NCI-H526 (cell line): ENCODE data around the gene C5AR1.
"Not testable (repeated sequence)": the region's sequence is repeated elsewhere in the genome, so short reads cannot be mapped to it uniquely, and the experiment has no call there.

Source experiments
- DNase-seq, 2 experiments: peaks; one replicate each; lab custom pipeline; 2025; lab: John Stamatoyannopoulos, UW

Gene C5AR1

GRCh38 chr19:47284324-47284899 is 25.2 kb upstream of the C5AR1 start:
- peak; percentile 46 to 82 for DNase-seq

- peak; percentile 50 to 92 for DNase-seq
These were observed 13.6 kb upstream of the C5AR1 start for GRCh38 chr19:47296036-47296435.

- DNase-seq = not testable (repeated sequence)
These were observed 8.8 kb upstream of the C5AR1 start for GRCh38 chr19:47300867-47301266.

- DNase-seq = no peak
These were observed 7.4 kb upstream of the C5AR1 start for GRCh38 chr19:47302249-47302648.

DNA sequence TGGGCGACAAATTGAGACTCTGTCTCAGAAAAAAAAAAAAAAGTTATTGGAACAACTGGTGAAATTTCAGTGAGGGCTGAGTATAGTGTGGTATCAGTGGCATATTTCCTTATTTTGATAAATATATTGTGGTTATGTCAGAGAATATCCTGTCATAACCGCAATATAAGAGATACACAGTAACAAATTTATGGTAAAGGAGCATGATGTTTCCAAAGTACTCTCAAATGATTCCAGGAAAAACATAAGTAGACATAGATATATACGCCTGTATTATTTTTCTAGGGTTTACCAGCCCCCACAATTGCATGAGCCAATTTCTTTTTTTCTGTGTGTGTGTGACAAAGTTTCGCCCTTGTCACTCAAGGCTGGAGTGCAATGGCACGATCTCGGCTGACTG is 5.7 kb upstream of the C5AR1 start:
- DNase-seq = no peak

GRCh38 chr19:47305309-47305751 is 4.3 kb upstream of the C5AR1 start:
- DNase-seq = peak in 1 of 2 experiments; percentile 61

DNA sequence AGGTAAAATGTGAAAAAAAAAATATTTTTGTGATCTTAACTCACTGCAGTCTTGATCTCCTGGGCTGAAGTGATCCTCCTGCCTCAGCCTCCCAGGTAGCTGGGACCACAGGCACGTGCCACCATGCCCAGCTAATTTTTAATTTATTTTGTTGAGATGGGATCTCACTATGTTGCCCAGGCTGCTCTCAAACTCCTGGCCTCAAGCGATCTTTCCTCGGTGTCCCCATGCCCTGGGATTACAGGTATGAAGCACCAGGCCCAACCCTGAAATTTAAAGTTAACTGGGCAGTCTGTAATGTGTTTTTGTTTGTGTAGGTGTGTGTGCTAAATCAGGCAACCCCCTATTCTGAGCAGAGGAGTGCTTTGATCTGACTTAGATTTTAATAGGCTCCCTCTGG is 3.4 kb upstream of the C5AR1 start:
- DNase-seq = no peak

GRCh38 chr19:47309038-47309437 is 623 bp upstream of the C5AR1 start:
- no peak for DNase-seq

DNA sequence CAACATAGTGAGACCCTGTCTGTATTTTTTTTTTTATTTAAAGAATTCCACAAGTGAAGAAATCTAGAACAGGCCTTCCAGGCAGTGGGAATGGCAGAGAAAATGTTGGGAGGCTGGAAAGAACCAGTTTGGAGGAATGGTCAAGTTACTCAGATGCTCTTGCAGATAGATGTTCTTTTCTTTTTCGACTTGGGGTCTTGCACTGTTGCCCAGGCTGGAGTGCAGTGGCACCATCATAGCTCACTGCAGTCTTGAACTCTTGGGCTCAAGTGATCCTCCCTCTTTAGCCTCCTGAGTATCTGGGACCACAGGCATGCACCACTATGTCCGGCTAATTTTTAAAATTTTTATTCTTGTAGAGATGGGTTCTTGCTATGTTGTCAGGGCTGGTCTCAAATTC is 662 bp downstream of the C5AR1 start:
- DNase-seq = no peak

DNA sequence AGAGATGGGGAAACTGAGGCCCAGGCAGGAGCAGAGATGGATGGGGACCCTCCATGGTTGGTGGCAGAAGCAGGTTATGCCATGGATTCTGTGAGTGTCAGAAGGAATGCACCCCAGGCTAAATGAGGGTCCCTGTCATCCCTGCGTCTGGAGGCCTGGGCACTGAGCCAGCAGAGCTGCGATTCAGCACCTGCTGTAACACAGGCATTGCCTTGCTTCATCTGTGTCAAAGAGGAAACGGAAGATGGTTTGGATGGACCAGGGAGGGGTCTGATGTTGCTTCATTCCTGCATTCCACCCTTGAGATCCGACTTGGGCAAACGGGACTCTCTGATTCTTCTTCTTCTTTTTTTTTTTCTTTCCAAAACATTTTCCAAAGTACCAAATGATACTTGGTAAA is 1.2 kb downstream of the C5AR1 start:
- DNase-seq = peak in 1 of 2 experiments; percentile 17

GRCh38 chr19:47312366-47313006 is 2.8 kb downstream of the C5AR1 start:
- no peak for DNase-seq

GRCh38 chr19:47313754-47314295 is 4.2 kb downstream of the C5AR1 start:
- no peak for DNase-seq

GRCh38 chr19:47315125-47315821 is 5.6 kb downstream of the C5AR1 start:
- no peak for DNase-seq

- no peak for DNase-seq
These were observed 6.9 kb downstream of the C5AR1 start for GRCh38 chr19:47316513-47316912.

DNA sequence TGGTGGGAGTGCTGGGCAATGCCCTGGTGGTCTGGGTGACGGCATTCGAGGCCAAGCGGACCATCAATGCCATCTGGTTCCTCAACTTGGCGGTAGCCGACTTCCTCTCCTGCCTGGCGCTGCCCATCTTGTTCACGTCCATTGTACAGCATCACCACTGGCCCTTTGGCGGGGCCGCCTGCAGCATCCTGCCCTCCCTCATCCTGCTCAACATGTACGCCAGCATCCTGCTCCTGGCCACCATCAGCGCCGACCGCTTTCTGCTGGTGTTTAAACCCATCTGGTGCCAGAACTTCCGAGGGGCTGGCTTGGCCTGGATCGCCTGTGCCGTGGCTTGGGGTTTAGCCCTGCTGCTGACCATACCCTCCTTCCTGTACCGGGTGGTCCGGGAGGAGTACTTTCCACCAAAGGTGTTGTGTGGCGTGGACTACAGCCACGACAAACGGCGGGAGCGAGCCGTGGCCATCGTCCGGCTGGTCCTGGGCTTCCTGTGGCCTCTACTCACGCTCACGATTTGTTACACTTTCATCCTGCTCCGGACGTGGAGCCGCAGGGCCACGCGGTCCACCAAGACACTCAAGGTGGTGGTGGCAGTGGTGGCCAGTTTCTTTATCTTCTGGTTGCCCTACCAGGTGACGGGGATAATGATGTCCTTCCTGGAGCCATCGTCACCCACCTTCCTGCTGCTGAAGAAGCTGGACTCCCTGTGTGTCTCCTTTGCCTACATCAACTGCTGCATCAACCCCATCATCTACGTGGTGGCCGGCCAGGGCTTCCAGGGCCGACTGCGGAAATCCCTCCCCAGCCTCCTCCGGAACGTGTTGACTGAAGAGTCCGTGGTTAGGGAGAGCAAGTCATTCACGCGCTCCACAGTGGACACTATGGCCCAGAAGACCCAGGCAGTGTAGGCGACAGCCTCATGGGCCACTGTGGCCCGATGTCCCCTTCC is 10.5 kb downstream of the C5AR1 start:
- no peak for DNase-seq

GRCh38 chr19:47321630-47322029 is 12.0 kb downstream of the C5AR1 start:
- no peak for DNase-seq

GRCh38 chr19:47322058-47322457 is 12.4 kb downstream of the C5AR1 start:
- no peak for DNase-seq

DNA sequence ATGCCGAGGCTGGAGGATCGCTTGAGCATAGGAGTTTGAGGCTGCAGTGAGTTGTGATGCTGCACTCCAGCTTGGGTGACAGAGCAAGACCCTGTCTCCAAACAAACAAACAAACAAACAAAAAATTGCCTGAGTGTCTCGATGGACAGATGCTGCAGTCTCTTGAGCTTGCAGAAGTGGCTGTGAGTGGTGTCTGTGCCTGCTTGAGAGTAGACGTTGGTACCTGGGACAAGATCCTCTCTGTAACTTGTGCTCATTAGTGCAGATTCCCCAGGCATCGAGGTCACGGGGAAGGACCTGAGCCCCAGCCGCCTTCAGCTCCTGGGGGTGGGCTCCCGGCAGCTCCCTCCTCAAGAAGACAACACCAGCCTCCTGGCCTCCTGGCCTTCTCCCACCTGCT is 13.7 kb downstream of the C5AR1 start:
- DNase-seq = no peak

DNA sequence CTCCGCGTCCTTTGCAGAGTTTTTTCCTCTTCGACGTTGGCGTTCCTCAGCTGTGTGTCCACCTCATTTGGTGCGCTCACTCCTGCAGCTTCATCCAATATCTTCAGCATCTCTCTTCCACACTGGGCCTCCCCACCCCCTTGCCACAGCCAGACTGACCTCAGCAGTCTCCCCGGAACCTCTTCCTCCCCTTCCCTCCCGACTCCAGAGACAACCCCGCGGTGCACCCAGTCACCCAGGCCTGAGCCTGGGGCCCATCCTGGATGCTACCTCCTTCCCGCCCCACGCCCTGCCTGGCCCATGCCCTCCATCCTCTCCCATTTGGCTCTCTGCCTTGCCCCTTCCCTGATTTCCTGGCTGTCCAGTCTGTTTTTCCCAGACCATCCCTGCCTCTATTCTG is 14.2 kb downstream of the C5AR1 start:
- no peak for DNase-seq

DNA sequence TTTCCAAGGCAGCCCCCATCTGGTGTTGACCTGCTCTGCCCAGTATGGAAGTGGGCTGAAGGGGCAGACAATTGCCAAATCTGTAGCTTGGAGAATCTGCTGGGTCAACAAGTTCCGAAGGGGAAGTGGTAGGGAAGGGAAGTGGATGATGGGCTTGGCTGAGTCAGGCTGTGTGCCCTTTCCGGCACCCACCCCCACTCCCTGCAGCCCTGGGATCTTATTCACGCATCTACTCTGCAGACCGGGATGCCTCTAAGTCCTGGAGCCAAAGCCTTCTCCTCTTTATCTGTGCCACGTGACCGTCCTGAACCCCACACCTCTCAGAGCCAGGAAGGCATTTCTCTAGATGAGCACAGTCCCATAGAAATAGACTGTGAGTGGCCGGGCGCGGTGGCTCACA is 14.8 kb downstream of the C5AR1 start:
- no peak for DNase-seq

DNA sequence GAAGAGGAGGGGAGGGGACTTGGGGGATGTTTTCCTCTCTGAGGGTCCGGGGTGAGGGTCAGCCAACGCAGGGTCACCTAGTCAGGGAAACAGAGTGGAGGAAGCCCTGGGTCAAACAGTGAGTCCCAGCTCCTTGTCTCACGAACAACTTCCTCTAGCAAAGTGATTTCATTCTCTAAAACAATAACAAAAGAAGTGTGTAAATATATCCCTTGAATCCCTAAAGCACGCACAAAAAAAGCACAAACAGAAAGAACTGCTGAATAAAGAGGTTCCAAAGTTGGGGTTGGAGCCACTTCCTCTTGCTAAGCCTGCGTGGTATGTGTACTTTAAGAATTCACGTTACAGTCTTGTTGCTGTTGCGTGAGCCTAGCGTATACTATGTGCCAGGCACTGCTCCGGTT is 20.8 kb downstream of the C5AR1 start:
- no peak for DNase-seq

- no peak for DNase-seq
These were observed 21.8 kb downstream of the C5AR1 start for GRCh38 chr19:47331490-47331889.
